DMS114 treated with DMSO at 0.1 percent for 48 hours (cell line): ENCODE measurements around the gene TMEM167A.
"Not testable (repeated sequence)": the region's sequence is repeated elsewhere in the genome, so short reads cannot be mapped to it uniquely, and the experiment has no call there.

ENCODE experiments used
- DNase-seq: peaks from one replicate; lab custom pipeline; 2025; ENCODE audit not compliant: unreplicated experiment; lab: John Stamatoyannopoulos, UW

Gene TMEM167A

DNA sequence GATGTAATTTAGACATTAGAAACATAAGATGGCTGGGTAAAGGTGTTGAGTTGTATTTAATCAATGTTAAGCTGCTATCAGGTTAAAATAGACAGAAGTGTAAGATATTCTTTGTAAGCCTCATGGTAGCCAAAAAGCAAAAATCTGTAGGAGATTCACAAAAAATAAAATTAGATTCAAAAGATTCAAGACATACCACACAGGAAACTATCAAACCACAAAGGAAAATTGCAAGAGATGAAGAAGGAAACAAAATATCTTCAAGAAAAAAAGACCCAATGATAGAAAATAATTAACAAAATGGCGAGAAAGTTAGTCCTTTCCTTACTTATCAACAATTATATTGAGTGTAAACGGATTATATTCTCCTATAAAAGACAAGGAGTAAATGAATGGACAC is 15.4 kb upstream of the TMEM167A start:
- no peak for DNase-seq

GRCh38 chr5:83090169-83090568 is 13.0 kb upstream of the TMEM167A start:
- no peak for DNase-seq

DNA sequence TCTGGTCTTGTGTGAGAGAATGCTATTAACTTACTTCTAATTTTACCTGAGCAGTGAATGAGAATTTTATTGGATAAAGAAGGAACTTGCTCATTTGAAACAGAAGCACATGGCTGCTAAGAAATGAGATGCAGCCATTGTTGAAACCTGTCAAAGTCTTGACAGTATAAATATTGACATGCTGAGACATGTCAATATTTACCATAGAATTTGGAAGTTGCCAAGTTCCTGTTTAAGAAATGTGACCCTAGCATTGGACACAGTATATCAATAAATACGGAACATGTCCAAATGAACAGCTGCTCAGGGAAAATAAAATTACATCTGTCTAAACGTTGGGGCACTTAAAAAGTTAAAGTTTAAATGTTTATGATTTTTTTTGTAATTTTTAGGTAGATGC is 7.9 kb upstream of the TMEM167A start:
- DNase-seq = no peak

DNA sequence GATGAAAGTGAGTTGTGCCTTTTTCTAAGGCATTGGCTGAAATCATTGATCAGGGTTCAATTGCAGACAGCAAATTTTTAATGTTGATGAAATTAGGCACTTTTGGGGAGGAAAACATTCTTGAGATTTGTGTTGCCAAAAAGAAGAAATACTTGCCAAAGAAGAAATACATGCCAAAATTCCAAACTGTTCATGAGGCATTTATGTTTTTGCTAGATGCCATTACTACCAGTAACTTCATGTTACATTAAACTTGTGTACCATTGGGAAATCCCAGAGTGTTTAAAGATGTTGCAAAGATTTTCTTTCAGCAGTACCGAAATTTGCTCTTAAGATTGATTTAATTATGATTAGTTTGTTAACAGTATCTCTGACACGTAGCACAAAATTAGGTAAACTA is 7.1 kb upstream of the TMEM167A start:
- no peak for DNase-seq

- DNase-seq = no peak
Measured at GRCh38 chr5:83082750-83083149, 5.6 kb upstream of the TMEM167A start.

- no peak for DNase-seq
Measured at GRCh38 chr5:83077662-83078261, 568 bp upstream of the TMEM167A start.

GRCh38 chr5:83072966-83073365 is 4.2 kb downstream of the TMEM167A start:
- no peak for DNase-seq

GRCh38 chr5:83071286-83072051 is 5.7 kb downstream of the TMEM167A start:
- no peak for DNase-seq

DNA sequence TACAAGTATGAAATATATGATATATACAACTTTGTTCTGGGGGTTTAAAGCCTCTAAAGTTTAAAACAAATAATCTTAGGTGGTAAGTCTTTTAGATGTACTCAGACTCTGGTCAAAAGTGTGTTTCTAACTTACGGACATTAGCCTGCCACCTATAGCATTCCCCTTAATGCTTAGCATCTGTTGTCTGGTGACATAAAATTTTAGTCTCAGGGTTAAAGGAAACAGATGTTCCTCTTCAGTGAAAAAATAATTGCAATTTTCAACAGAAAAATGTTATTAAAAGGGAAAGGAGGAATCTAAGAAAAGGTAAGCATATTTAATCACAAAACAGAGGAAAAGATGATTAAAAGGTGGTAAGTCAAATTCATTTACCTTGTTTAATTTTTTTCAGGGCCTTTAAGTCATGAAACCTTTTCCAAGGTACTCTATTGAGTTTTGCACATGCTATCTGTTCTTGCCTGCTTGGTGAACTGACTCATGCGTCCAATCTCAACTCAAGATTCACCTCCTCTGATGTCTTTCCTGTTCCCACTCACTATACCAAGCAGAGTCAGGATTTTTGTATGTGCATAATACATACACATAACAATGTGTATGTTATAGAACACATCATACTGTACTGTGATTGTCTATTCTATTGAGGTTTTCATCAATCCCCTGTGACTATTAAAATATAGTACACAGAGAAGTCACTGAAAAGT is 7.9 kb downstream of the TMEM167A start:
- DNase-seq = no peak

DNA sequence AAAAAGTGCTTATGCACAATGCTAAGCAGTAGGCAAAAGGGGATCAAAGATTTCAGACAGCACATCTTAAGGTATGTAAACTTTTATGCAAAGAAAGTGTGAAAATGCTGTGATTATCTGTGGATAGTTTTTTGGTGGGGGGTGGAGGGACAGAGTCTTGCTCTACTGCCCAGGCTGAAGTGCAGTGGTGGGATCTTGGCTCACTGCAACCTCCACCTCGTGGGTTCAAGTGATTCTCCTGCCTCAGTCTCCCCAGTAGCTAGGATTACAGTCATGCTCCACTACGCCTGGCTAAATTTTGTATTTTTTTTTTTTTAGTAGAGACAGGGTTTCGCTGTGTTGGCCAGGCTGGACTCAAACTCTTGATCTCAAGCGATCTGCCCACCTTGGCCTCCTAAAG is 9.8 kb downstream of the TMEM167A start:
- DNase-seq = not testable (repeated sequence)

DNA sequence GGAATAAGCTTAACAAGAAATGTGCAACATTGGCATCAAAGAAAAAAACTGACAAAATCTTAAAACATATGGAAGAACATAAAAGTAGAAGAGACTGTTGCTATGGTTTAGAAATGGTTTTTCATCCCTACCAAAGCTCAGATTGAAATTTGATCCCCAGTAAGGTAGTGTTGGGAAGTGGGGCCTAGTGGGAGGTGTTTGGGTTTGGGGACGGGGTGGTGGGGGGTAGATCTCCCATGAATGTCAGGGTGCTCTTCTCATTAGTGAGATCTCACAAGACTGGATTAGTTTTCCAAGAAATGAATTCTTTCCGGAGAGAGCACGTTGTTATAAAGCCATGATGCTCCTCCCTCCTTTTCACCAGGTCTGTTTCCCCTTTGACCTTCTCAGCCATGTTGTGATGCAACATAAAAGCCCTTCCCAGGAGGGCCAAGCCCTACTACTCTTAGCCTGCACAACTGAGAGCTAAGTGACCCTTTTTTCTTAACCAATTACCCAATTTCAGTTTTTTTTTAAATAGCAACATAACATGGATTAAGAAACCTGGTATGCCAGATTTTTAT is 10.6 kb downstream of the TMEM167A start:
- no peak for DNase-seq

- DNase-seq = no peak
Measured at GRCh38 chr5:83059341-83059740, 17.9 kb downstream of the TMEM167A start.

GRCh38 chr5:83058726-83059125 is 18.5 kb downstream of the TMEM167A start:
- DNase-seq = no peak

DNA sequence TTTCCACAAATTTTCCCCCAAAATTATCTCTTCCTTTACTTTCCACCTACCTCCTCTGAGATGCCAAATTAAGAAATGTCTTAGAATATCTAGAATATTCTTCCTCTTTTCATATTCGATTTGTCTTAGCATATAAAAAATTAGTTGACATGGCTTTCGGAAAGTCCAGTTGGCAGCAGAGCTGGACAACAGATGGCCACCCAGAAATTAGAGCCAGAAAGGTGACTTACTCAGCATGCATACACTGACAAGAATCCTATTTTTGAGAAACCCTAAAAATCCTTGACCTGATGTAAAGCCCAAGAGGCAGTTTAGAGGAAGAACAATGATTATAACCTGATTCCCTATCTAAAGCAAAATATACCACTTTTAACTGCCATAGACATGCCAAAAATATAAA is 22.0 kb downstream of the TMEM167A start:
- no peak for DNase-seq

GRCh38 chr5:83050723-83051340 is 26.4 kb downstream of the TMEM167A start:
- DNase-seq = no peak

DNA sequence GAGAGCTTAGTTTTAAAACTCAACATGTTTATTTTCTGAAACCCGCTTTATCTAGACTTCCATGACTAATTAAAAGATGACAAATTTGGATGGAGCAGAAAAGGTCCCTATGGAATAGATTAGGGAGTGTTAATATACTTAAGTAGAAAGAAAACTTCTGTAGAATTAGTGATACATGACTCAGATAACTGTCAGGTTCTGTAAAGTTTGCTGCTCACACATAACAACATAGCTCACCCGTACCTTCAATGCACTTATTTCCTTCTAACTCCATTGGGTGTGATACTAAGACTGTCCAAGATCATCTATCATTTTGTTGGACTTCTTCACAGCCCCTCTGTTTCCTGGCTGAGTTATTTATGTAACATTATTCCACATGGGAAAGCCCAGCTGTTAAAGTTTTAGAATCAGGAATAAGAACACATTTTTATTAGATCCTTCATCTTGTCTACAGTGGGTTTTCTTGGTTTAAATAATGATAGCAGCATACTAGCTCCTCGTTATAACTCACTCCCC is 27.8 kb downstream of the TMEM167A start:
- no peak for DNase-seq

GRCh38 chr5:83048811-83049210 is 28.4 kb downstream of the TMEM167A start:
- no peak for DNase-seq

GRCh38 chr5:83048277-83048676 is 28.9 kb downstream of the TMEM167A start:
- DNase-seq = no peak

GRCh38 chr5:83044926-83045325 is 32.3 kb downstream of the TMEM167A start:
- DNase-seq = no peak

- DNase-seq = no peak
Measured at GRCh38 chr5:83042507-83042906, 34.7 kb downstream of the TMEM167A start.

GRCh38 chr5:83038924-83039323 is 38.3 kb downstream of the TMEM167A start:
- no peak for DNase-seq
